SK-N-SH (cell line): ENCODE results near the gene TRABD2A.

Experiments
- CTCF ChIP-seq: fragments of 200-600 bp; sonication (generic); IDR thresholded peaks from 2 replicates; pipeline ENCODE4 v1.6.1; 2017; ENCODE audit warnings: antibody characterized with exemption, mild to moderate bottlenecking, moderate library complexity
- EZH2phosphoT487 ChIP-seq: fragments of 200-600 bp; sonication (generic); IDR thresholded peaks from 2 replicates; pipeline ENCODE4 v1.6.1; 2017; ENCODE audit warnings: low read depth, mixed run types, mild to moderate bottlenecking, antibody characterized with exemption, moderate library complexity, borderline replicate concordance
- FOXJ3 ChIP-seq: sonication (generic); formaldehyde crosslinking; IDR thresholded peaks from 2 replicates; pipeline ENCODE4 v1.5.1; 2020; ENCODE audit warnings: mild to moderate bottlenecking, missing genetic modification reagents
- GABPA ChIP-seq: IDR thresholded peaks from 2 replicates; pipeline ENCODE4 v1.4.0; 2012; ENCODE audit warnings: low read depth, mild to moderate bottlenecking
- MAX ChIP-seq: IDR thresholded peaks from 2 replicates; pipeline ENCODE4 v1.4.0; 2012; ENCODE audit warnings: low read depth
- POLR2AphosphoS5 ChIP-seq: IDR thresholded peaks from 2 replicates; pipeline ENCODE4 v1.6.1; 2012; ENCODE audit warnings: low read depth, low read length
- RAD21 ChIP-seq: IDR thresholded peaks from 2 replicates; pipeline ENCODE4 v1.6.1; 2012; ENCODE audit warnings: mild to moderate bottlenecking, low read length
- REST ChIP-seq: IDR thresholded peaks from 2 replicates; pipeline ENCODE4 v1.6.1; 2012; ENCODE audit warnings: mild to moderate bottlenecking, low read depth, low read length, moderate library complexity
- RXRA ChIP-seq: IDR thresholded peaks from 2 replicates; pipeline ENCODE4 v1.4.0; 2012; ENCODE audit warnings: low read depth, mild to moderate bottlenecking, borderline replicate concordance
- SMC3 ChIP-seq: IDR thresholded peaks from 2 replicates; pipeline ENCODE4 v1.6.1; 2012; ENCODE audit warnings: low read depth, low read length, improper control_type of control experiment
- TAF1 ChIP-seq: IDR thresholded peaks from 2 replicates; pipeline ENCODE4 v1.6.1; 2012; ENCODE audit warnings: low read depth, mild to moderate bottlenecking, low read length, moderate library complexity, borderline replicate concordance
- USF1 ChIP-seq: IDR thresholded peaks from 2 replicates; pipeline ENCODE4 v1.4.0; 2012; ENCODE audit warnings: low read depth, borderline replicate concordance
- YY1 ChIP-seq: IDR thresholded peaks from 2 replicates; pipeline ENCODE4 v1.4.0; 2012; ENCODE audit warnings: low read depth, mild to moderate bottlenecking
- ZBTB33 ChIP-seq: IDR thresholded peaks from 2 replicates; pipeline ENCODE4 v1.4.0; 2012; ENCODE audit warnings: low read depth, borderline replicate concordance

DNA sequence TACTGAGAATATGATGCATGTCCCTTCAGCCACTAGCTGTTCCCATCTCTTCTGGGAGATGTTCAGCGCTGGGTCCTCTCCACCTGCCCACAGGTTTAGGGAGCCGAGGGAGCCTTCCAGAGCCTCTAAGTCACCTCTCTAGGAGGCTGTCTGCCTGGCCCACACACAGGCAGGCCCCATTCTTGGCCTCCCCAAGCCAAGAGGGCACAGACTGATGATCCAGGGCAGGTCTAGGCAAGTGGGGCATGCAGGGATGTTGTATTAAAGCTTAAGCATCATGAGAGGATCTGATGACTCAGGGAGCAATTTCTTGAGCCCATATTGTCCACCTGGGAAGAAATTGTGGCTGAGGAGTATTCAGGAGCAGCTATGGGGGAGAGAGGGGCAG, 44.4 kb upstream of the TRABD2A start:
- TF ChIP-seq ZBTB33 (no peak), POLR2AphosphoS5 (no peak), CTCF (no peak), RXRA (no peak), REST (no peak), USF1 (no peak), SMC3 (no peak), FOXJ3 (CRISPR knock-in tag) (no peak), YY1 (no peak), TAF1 (no peak), GABPA (no peak), EZH2phosphoT487 (no peak), RAD21 (no peak), MAX (no peak)
